KBM-7 (cell line): Measurements from ENCODE around the gene PSTPIP1.

ENCODE experiments used
- DNase-seq: peaks from one replicate; pipeline ENCODE4 v3.0.0-alpha.2; 2015
- in situ Hi-C: fragments of 300-500 bp; cut with MboI; formaldehyde crosslinking; loops from 2 replicates; pipeline ENCODE4 v1.14.3; 2020; ENCODE audit warnings: low sequenced_read_pairs, low pct_unique_long_range_greater_than_20kb, mixed read lengths

PSTPIP1 gene

GRCh38 chr15:76976572-76977270, 18.2 kb upstream of the PSTPIP1 start:
- peak; percentile 50 for DNase-seq
- in situ Hi-C loops = no loop called here

DNA sequence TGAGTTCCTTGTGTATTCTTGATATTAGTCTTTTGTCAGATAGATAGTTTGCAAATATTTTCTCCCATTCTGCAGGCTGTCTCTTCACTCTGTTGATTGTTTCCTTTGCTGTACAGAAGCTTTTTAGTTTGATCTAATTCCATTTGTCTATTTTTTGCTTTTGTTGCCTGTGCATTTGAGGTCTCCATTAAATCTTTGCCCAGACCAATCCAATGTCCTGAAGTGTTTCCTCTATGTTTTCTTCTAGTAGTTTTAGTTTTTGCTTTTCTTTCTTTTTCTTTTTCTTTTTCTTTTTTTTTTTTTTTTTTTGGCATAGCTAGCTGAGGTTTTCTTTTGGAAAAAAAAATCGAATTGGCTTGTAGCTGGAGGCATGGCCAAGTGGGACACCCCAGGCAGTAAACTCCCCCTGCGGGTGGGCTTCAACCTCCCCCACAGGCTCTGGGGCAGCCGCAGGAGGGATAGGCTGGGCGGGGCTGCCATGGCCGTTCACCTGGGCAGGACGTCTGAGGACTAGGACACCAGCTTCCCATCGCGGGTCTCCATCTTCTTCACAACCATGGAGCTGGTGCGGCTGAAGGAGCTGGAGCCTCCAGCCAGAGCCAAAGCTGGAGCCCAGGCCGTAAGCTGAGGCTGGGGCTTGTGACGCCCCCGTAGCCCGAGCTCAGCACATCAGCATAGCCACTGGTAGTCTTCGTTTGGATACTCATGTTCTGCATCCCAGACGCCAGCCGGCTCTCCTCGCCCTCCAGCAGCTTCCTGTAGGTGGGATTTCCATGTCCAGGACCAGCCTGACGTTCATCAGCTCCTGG, 16.2 kb upstream of the PSTPIP1 start:
- in situ Hi-C loops = no loop called here
- DNase-seq = no peak

- in situ Hi-C loops = no loop called here
- no peak for DNase-seq
These were observed 15.5 kb upstream of the PSTPIP1 start for GRCh38 chr15:76979331-76979925.

GRCh38 chr15:76979996-76980520, 14.9 kb upstream of the PSTPIP1 start:
- DNase-seq = no peak
- in situ Hi-C loops = no loop called here

DNA sequence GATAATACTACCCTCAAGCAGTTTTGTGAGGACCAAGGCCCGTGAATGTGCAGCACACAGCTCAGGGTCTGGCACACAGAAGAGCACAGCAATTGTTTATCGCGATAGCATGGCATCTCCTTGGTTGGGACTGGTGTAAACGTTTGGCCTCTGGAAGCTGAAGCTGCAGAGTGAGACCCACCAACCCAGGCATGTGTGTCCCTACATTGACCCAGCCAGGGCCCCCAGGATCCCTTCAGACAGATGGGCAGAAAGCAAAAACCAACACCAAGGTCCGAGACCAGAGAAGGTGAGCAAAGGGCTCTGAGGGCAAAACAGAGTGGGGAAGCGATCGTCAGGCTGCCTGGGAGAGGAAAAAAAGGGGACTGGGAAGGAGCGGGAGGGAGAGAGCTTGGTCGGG, 12.6 kb upstream of the PSTPIP1 start:
- no peak for DNase-seq
- in situ Hi-C loops = no loop called here

DNA sequence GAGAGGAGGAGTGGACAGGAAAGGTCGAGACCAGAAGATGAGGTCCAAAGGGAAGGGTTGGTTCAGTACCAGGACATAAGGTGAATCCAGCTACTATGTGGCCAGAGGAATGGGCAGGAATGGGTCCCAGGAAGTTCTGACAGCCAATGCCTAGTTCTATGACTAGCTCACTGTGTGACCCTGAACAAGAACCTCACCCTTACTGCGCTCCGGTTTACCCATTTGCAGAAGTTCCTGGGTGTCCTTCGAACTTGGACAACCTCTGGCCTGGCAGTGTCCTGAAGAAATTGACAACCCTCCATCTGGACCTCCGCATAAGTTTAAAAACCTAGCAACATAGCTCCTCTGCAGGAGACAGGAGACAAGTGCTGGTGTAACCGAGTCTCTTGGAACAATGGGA, 12.2 kb upstream of the PSTPIP1 start:
- no peak for DNase-seq
- in situ Hi-C loops = no loop called here

DNA sequence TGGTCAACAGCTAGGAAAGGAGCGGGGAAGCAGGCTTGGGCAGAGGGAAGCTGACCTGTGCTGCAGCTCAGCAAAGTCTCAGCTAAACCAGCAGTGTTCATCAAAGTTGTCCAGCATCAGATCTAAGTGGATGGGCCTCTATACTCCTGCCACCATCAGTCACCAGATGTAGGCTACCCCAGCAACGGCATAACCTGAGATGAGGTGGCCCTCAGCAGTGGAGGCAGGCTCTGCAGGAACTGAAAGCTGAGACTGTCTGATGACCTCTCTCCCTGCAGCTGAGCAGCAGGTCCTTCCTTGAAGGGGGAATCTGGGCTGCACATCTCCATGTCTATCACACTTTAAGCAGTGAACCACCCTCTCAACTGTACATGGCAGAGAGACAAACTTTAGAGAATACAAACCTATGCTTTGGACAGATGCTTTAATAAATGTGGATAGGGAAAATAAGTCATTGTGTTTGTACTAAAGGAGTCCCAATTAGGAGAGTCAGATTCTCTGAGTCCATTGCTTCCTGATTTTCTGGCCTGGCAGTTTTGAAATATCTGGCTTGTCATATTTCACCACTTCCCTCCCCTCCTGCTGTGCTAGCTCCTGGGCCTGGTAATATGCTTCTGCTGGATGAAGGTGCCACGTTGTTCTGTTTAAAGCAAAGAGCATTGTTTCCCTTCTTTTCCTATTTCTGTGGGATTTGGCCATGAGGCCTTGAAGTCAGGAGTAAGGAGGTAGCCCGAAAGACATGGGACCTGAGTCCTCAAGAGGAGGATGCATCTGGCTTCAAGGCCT, 11.1 kb upstream of the PSTPIP1 start:
- peak; percentile 85 for DNase-seq
- in situ Hi-C loops = no loop called here

GRCh38 chr15:76986743-76987142, 8.2 kb upstream of the PSTPIP1 start:
- no peak for DNase-seq
- in situ Hi-C loops = no loop called here

GRCh38 chr15:76987276-76987675, 7.7 kb upstream of the PSTPIP1 start:
- in situ Hi-C loops = no loop called here
- DNase-seq = no peak

DNA sequence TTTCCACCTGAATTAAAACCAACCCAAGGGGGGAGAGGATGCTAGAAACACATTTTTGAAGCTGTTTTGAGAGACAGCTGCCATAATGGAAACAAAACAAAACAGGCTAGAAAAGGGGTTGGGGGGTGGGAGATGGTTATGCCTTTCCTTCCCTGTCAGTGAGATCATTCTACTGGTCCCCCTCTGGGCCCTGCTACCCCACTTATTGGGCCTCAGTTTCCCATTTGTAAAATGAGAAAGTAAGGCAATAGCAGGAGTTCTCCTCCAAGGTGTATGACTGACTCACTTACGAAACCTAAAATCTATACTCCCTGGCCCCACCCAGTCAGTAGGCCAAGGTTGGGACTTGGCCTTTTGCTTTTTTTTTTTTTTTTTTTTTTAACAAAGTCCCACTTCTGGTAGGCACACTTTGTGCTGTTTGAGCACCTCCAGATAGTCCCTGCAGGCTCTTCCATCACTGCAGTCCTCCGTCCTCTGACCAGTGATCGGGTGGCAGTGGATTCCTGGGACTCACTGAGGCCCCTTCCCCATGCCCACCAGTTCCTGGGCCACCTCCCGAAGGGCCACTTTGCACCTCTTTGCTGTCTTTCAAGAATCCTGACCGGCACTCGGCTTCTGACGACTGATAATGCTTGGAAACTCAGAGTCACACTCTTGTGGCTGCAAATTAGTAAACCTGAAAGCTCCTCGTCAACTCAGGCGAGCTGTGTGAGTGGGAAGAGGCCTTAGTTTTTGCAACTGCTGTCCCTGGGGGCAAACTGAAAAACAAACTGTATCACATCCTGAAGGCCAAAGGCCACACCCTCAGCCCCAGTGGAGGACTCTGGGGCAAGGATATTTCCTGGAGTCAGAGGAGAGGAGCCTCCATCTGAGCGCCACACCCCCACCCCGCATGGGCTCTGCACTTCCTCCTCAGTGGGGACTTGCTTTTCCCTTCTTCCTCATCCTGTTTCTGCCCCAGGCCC, 6.7 kb upstream of the PSTPIP1 start:
- in situ Hi-C loops = no loop called here
- DNase-seq = peak; percentile 84

- no peak for DNase-seq
- in situ Hi-C loops = no loop called here
These were observed 5.8 kb upstream of the PSTPIP1 start for GRCh38 chr15:76988867-76989780.

- in situ Hi-C loops = no loop called here
- no peak for DNase-seq
These were observed 3.9 kb upstream of the PSTPIP1 start for GRCh38 chr15:76991048-76991447.

DNA sequence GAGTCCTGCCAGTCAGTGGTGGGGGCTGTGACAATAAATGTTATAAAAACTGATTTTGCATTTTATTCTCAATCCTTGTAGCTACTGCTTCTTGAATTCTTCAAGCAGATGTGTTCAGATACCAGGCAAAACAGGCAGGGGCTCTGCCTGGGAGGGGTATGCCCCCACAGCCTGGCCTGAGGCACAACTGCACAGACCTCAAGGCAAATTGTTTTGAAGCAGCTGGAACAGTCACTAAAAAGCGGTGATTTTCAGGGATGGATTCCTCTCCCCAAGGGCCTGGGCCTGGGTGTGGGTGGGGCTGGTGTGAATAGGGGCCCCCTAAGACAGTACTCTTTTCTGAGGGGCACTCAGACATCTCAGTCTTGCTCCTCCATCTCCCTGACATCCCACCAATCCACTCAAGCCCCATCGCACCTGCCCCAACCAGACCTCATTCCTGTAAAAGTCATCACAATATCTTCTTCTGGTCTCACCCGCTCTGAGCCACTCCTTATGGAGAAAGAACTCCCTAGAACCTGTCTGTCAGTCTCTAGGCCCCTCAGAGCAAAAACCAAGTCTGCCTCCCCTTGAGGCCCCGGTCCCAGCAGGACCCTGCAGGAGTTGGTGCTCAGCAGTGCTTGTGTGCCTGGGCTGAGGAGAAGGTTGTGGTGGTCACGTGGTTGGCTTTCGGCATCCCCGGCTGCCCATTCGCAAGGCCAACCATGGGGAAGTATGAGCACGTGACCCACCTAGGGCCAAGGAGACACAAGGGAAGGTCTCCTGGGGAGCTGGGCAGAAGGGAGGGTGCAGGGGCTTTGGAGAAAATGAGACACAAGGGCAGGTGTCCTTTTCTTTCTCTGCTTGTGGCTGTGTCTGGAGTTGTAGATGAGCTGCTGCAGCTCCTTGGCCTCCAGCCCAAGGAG, 2.9 kb upstream of the PSTPIP1 start:
- no peak for DNase-seq
- in situ Hi-C loops = no loop called here

DNA sequence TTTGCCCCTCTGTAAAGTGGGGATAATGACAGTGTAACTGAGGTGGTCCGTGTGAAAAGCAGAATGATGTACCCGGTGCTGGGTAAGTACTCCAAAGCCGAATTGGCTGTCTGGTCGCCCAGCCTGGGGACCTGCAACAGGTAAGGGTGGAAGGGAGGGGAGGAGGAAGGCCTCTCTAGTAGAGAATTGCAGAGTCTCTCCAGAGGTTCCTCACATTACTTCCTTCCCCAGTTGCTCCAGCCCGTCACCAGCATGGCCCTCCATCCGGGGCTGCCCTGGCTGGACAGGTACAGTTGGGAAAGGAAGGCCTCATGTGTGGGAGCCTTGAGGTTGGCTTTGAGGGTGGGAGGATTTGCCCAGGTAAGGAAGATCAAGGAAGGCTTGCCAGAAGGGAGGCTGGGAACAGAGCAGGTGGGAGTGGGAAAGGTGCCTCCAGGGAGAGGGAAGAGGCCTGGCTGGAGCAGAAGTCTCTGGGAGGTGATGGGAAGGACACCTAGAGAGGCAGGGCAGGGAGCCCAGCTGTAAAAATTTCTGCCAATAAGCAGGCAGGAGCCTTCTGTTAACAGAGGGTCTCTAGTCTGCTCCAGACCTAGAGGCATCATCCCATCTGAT, 1.7 kb upstream of the PSTPIP1 start:
- in situ Hi-C loops = no loop called here
- no peak for DNase-seq

DNA sequence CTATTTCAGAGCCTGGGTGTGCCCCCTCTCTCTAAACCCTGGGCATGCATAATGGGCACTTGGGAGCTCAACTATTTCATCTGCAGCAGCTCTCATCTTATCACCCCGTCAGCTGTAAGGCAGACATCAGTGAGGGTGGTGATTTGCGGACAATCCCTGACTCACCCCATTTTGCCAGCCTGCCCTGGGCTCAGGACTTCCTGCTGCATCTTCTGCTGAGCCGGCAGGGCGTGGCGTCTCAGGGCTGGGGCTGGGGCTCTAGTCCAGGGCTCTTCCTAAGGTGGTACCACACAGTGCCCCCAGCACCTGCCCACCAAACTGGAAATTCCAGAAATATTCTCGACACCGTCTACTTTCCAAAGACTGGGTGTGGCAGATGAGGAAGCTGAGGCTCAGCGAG, 925 bp upstream of the PSTPIP1 start:
- in situ Hi-C loops = no loop called here
- DNase-seq = no peak

GRCh38 chr15:76994496-76994895, 430 bp upstream of the PSTPIP1 start:
- in situ Hi-C loops = no loop called here
- no peak for DNase-seq
